ENCODE measurements around the gene ZNF324. TPM values are rescaled to one million over a fixed set of nuclear protein-coding genes. Genes with fewer than 3 reads are reported as not detected.

ZNF324 gene
- total and polyA plus RNA-seq, 2 of the 13 experiments (the other 11 are each of a cell fraction or from before 2014, with no cell fraction given), result 1.1 to 4.7 TPM

GRCh38 chr19:58474997-58475713 is 8.3 kb downstream of the ZNF324 start (continued):
- TF ChIP-seq PRDM4 (CRISPR knock-in tag; IDR thresholded peaks at IDR 0.05; ENCODE audit: borderline replicate concordance) (no peak), DRAP1 (CRISPR knock-in tag; IDR thresholded peaks at IDR 0.05) (no peak), RNF2 (conservative IDR thresholded peaks at IDR 0.05; ENCODE audit: low read depth) (no peak), ZMYM4 (CRISPR knock-in tag; IDR thresholded peaks at IDR 0.05) (no peak), MTERF4 (CRISPR knock-in tag; IDR thresholded peaks at IDR 0.05) (0 out of 2 replicates have a peak, but pooled peaks have one; percentile 22), ZNF800 (CRISPR knock-in tag; IDR thresholded peaks at IDR 0.05) (peak; percentile 8; the same call in 1 of the 2 replicates), GTF3A (CRISPR knock-in tag; conservative IDR thresholded peaks at IDR 0.05) (no peak), ZFX (CRISPR knock-in tag; IDR thresholded peaks at IDR 0.05; ENCODE audit: low read depth) (no peak), JDP2 (CRISPR knock-in tag; IDR thresholded peaks at IDR 0.05; ENCODE audit: borderline replicate concordance) (no peak), SMAD1 (CRISPR knock-in tag; IDR thresholded peaks at IDR 0.05; ENCODE audit: borderline replicate concordance, low read depth) (peak; percentile 3; the same call in 1 of the 2 replicates), ZNF460 (CRISPR knock-in tag; IDR thresholded peaks at IDR 0.05; ENCODE audit: borderline replicate concordance) (no peak)
